Suprapubic skin (tissue), 4 donors: ENCODE results near the gene ZSCAN22. TPM values are rescaled to one million over a fixed set of nuclear protein-coding genes. Genes with fewer than 3 reads are reported as not detected.
A peak's percentile ranks its signal among the peaks of the same experiment; 100 is the strongest.

Experiments used
- DNase-seq, 2 donors: peaks; one replicate each; pipeline ENCODE4 v3.0.0-alpha.2; 2019; ENCODE audit warnings: low spot score in 2 of 2
- H3K27ac ChIP-seq: fragments of 200-600 bp; sonication (generic); one replicate; pipeline ENCODE4 v1.5.1; 2019
- H3K27me3 ChIP-seq: fragments of 200-600 bp; sonication (generic); one replicate; pipeline ENCODE4 v1.5.1; 2019
- H3K36me3 ChIP-seq: fragments of 200-600 bp; sonication (generic); one replicate; pipeline ENCODE4 v1.5.1; 2019
- H3K4me1 ChIP-seq: fragments of 200-600 bp; sonication (generic); one replicate; pipeline ENCODE4 v1.5.1; 2019
- H3K4me3 ChIP-seq: fragments of 200-600 bp; sonication (generic); one replicate; pipeline ENCODE4 v1.5.1; 2019; ENCODE audit warnings: mild to moderate bottlenecking
- H3K9me3 ChIP-seq: fragments of 200-600 bp; sonication (generic); one replicate; pipeline ENCODE4 v1.5.1; 2019
- CTCF ChIP-seq, 2 donors: fragments of 200-600 bp in 1 of 2; fragments of 450-650 bp in 1 of 2; sonication (generic) in 1 of 2; IDR thresholded peaks; one replicate each; pipeline ENCODE4 v1.5.1; 2016 to 2019; ENCODE audit warnings: antibody characterized with exemption in 2 of 2, mild to moderate bottlenecking in 1 of 2, moderate library complexity in 1 of 2
- EP300 ChIP-seq: sonication (generic); formaldehyde crosslinking; IDR thresholded peaks from one replicate; pipeline ENCODE4 v1.6.1; 2017; ENCODE audit warnings: antibody characterized with exemption
- POLR2A ChIP-seq, 2 donors: fragments of 450-650 bp; IDR thresholded peaks; one replicate each; pipeline ENCODE4 v1.6.1; 2017; ENCODE audit warnings: antibody characterized with exemption in 2 of 2, mild to moderate bottlenecking in 2 of 2, moderate library complexity in 2 of 2
- POLR2AphosphoS5 ChIP-seq, 3 donors: sonication (generic); formaldehyde crosslinking; IDR thresholded peaks; one replicate each; pipeline ENCODE4 v1.6.1; 2017; ENCODE audit warnings: antibody characterized with exemption in 3 of 3
- WGBS: methylation state at CpG from one replicate; pipeline ENCODE4 v1.1.5; 2018; 5-methylcytosine and 5-hydroxymethylcytosine counted together
- total RNA-seq, 4 donors: library from RNA; depleted of rRNA; stranded (reverse); fragments of >200 nt; gene quantifications; one replicate each; pipeline ENCODE4 v1.1.0, GENCODE V29; 2016

The ZSCAN22 gene
- total RNA-seq, 4 donors from 2014 or later = 4.3 to 7.6 (median 5.6) TPM

GRCh38 chr19:58352760-58353671, 26.2 kb downstream of the ZSCAN22 start, which contains the start of gene A1BG:
A1BG (minus strand) TSS chr19:58353492; CDS start chr19:58353437, 55 bp downstream.
- no peak within 1 kb of the TSS for H3K27ac ChIP-seq
- H3K27me3 ChIP-seq = peaks cover 55% of the 10 kb centered on the region
- no peaks in the 10 kb centered on the region for H3K9me3 ChIP-seq
- TF ChIP-seq POLR2A (IDR thresholded peaks at IDR 0.05) = no peak
- no peak for TF ChIP-seq CTCF (IDR thresholded peaks at IDR 0.05)
- TF ChIP-seq EP300 = no peak
- TF ChIP-seq POLR2AphosphoS5 (IDR thresholded peaks at IDR 0.05) = no peak
- no peaks in the 10 kb centered on the region for H3K36me3 ChIP-seq
- peaks cover 25% of the 10 kb centered on the region for H3K4me1 ChIP-seq
- no peak for DNase-seq
- no peak within 1 kb of the TSS for H3K4me3 ChIP-seq
- 88% methylated on average over 12 of the region's 26 CpGs for WGBS

GRCh38 chr19:58353717-58354477, 27.1 kb downstream of the ZSCAN22 start:
- no peak overlapping the region for H3K4me3 ChIP-seq
- H3K36me3 ChIP-seq = no peaks in the 10 kb centered on the region
- peaks cover 20% of the 10 kb centered on the region for H3K4me1 ChIP-seq
- TF ChIP-seq POLR2A (IDR thresholded peaks at IDR 0.05) (no peak), CTCF (IDR thresholded peaks at IDR 0.05) (no peak), EP300 (no peak), POLR2AphosphoS5 (IDR thresholded peaks at IDR 0.05) (no peak)
- H3K27me3 ChIP-seq = peaks cover 53% of the 10 kb centered on the region
- no peak for DNase-seq
- H3K9me3 ChIP-seq = no peaks in the 10 kb centered on the region
- 91% methylated on average over 11 of the region's 15 CpGs for WGBS
- no peak overlapping the region for H3K27ac ChIP-seq

- no peak for TF ChIP-seq POLR2A (IDR thresholded peaks at IDR 0.05)
- Histone ChIP-seq H3K27me3 (peaks cover 46% of the 10 kb centered on the region), H3K36me3 (no peaks in the 10 kb centered on the region), H3K9me3 (no peaks in the 10 kb centered on the region), H3K27ac (no peak overlapping the region), H3K4me1 (peaks cover 17% of the 10 kb centered on the region), H3K4me3 (no peak overlapping the region)
- DNase-seq = no peak
- 82% methylated on average over 5 of the region's 6 CpGs for WGBS
Observed at GRCh38 chr19:58354478-58355030, 27.8 kb downstream of the ZSCAN22 start.

GRCh38 chr19:58355215-58355796, 28.5 kb downstream of the ZSCAN22 start:
- 89% methylated on average over 10 of the region's 10 CpGs for WGBS
- no peak for DNase-seq
- no peaks in the 10 kb centered on the region for H3K9me3 ChIP-seq
- H3K27me3 ChIP-seq = peaks cover 39% of the 10 kb centered on the region
- TF ChIP-seq POLR2AphosphoS5 (IDR thresholded peaks at IDR 0.05) (no peak), CTCF (IDR thresholded peaks at IDR 0.05) (no peak)
- peaks cover 11% of the 10 kb centered on the region for H3K4me1 ChIP-seq
- no peak overlapping the region for H3K4me3 ChIP-seq
- no peaks in the 10 kb centered on the region for H3K36me3 ChIP-seq
- H3K27ac ChIP-seq = no peak overlapping the region

GRCh38 chr19:58355908-58356765, 29.3 kb downstream of the ZSCAN22 start:
- peak overlapping the region; percentile 27 for H3K4me3 ChIP-seq
- peaks cover 31% of the 10 kb centered on the region for H3K27me3 ChIP-seq
- H3K27ac ChIP-seq = no peak overlapping the region
- no peaks in the 10 kb centered on the region for H3K9me3 ChIP-seq
- H3K36me3 ChIP-seq = no peaks in the 10 kb centered on the region
- TF ChIP-seq POLR2A (IDR thresholded peaks at IDR 0.05) (no peak), CTCF (IDR thresholded peaks at IDR 0.05) (no peak), EP300 (no peak), POLR2AphosphoS5 (IDR thresholded peaks at IDR 0.05) (no peak)
- 52% methylated on average over 8 of the region's 94 CpGs for WGBS
- H3K4me1 ChIP-seq = peaks cover 8% of the 10 kb centered on the region
- DNase-seq = no peak
